Activated naive CD4-positive, alpha-beta T cell treated with anti-CD3 and anti-CD28 coated beads, Interleukin-2, amount 10 ng/mL, durations not matched to agents 5 hours and 36 hours (primary cell): ENCODE measurements around the gene TTLL11. TPM values are rescaled to one million over a fixed set of nuclear protein-coding genes. Genes with fewer than 3 reads are reported as not detected.

Experiments used
- microRNA-seq: library from miRNA; unstranded; fragments of <30 nt; microRNA quantifications from one replicate; pipeline ENCODE4 v1.2.0, GENCODE V29; 2022; ENCODE audit warnings: borderline microRNAs expressed, borderline replicate concordance
- total RNA-seq, 2 experiments: library from RNA; stranded (reverse); gene quantifications; one replicate each; pipeline ENCODE4 v1.2.3, GENCODE V29; 2021

Gene TTLL11, protein sequence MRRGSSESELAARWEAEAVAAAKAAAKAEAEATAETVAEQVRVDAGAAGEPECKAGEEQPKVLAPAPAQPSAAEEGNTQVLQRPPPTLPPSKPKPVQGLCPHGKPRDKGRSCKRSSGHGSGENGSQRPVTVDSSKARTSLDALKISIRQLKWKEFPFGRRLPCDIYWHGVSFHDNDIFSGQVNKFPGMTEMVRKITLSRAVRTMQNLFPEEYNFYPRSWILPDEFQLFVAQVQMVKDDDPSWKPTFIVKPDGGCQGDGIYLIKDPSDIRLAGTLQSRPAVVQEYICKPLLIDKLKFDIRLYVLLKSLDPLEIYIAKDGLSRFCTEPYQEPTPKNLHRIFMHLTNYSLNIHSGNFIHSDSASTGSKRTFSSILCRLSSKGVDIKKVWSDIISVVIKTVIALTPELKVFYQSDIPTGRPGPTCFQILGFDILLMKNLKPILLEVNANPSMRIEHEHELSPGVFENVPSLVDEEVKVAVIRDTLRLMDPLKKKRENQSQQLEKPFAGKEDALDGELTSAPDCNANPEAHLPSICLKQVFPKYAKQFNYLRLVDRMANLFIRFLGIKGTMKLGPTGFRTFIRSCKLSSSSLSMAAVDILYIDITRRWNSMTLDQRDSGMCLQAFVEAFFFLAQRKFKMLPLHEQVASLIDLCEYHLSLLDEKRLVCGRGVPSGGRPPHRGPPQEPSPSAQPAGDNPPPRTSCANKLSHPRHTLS
- total RNA-seq: 1 to 10 TPM; 2.9 to 3.3 TPM

GRCh38 chr9:122092611-122093506 is at the start of gene TTLL11:
Gene TTLL11, minus strand, starts transcription at chr9:122093308. Its CDS starts 160 bp downstream, at chr9:122093148.

Small RNA genes within 50 kb of the gene (microRNA-seq; reads per million reads assigned to microRNA genes)
- not detected for gene MIR4478

Other genes with a start within 250 kb of the TTLL11 start
- gene NDUFA8, start 66.5 kb upstream of the TTLL11 start, total RNA-seq: 10 to 100 TPM; 32.4 to 32.6 TPM
- not detected for gene MORN5, start 66.6 kb upstream of the TTLL11 start, total RNA-seq
- not detected for gene LHX6, start 135.6 kb upstream of the TTLL11 start, total RNA-seq
- gene RBM18, start 171.5 kb upstream of the TTLL11 start, total RNA-seq: 10 to 100 TPM; 21.5 to 21.9 TPM
- gene MRRF, start 171.6 kb upstream of the TTLL11 start, total RNA-seq: 10 to 100 TPM; 33.5 to 37.3 TPM